Neural progenitor cell (in vitro differentiated cells): Measurements from ENCODE around the gene SLC9A3. TPM values are rescaled to one million over a fixed set of nuclear protein-coding genes. Genes with fewer than 3 reads are reported as not detected.

Experiments
- DNase-seq: peaks from one replicate; pipeline ENCODE4 v3.0.0-alpha.2; 2016; ENCODE audit warnings: low spot score
- H2AFZ ChIP-seq: fragments of 200-600 bp; sonication (generic); replicated peaks from 2 replicates; pipeline ENCODE4 v1.6.1; 2016; ENCODE audit warnings: antibody characterized with exemption
- H3F3A ChIP-seq: fragments of 200-600 bp; sonication (generic); 2 replicates; pipeline ENCODE4 v1.6.1; 2016; ENCODE audit warnings: antibody characterized with exemption, low read depth
- H3K27ac ChIP-seq: fragments of 200-600 bp; sonication (generic); 2 replicates; pipeline ENCODE4 v1.5.1; 2016; ENCODE audit warnings: mild to moderate bottlenecking
- H3K27me3 ChIP-seq: fragments of 200-600 bp; sonication (generic); 2 replicates; pipeline ENCODE4 v1.6.1; 2016; ENCODE audit warnings: mild to moderate bottlenecking, moderate library complexity
- H3K36me3 ChIP-seq: fragments of 200-600 bp; sonication (generic); 2 replicates; pipeline ENCODE4 v1.5.1; 2016
- H3K4me1 ChIP-seq: fragments of 200-600 bp; sonication (generic); 2 replicates; pipeline ENCODE4 v1.6.1; 2016; ENCODE audit warnings: mixed run types
- H3K4me2 ChIP-seq: fragments of 200-600 bp; sonication (generic); 2 replicates; pipeline ENCODE4 v1.6.1; 2016
- H3K4me3 ChIP-seq: fragments of 200-600 bp; sonication (generic); 2 replicates; pipeline ENCODE4 v1.5.1; 2016
- H3K79me2 ChIP-seq: fragments of 200-600 bp; sonication (generic); 2 replicates; pipeline ENCODE4 v1.6.1; 2016; ENCODE audit warnings: low read depth
- H3K9ac ChIP-seq: fragments of 200-600 bp; sonication (generic); 2 replicates; pipeline ENCODE4 v1.6.1; 2016
- H3K9me3 ChIP-seq: fragments of 200-600 bp; sonication (generic); 2 replicates; pipeline ENCODE4 v1.5.1; 2016; ENCODE audit warnings: low read depth
- H4K20me1 ChIP-seq: fragments of 200-600 bp; sonication (generic); 2 replicates; pipeline ENCODE4 v1.6.1; 2016; ENCODE audit warnings: low read depth
- H3K27ac Mint-ChIP-seq: 3 replicates; pipeline ENCODE4 v1.8.0; 2021; ENCODE audit warnings: mixed read lengths
- H3K27me3 Mint-ChIP-seq: 2 replicates; pipeline ENCODE4 v1.8.0; 2022; ENCODE audit warnings: low read depth, mild to moderate bottlenecking, inconsistent platforms, moderate library complexity, mixed read lengths; ENCODE audit not compliant: insufficient read depth
- H3K36me3 Mint-ChIP-seq: 3 replicates; pipeline ENCODE4 v1.8.0; 2021; ENCODE audit warnings: mixed read lengths
- H3K4me1 Mint-ChIP-seq: 3 replicates; pipeline ENCODE4 v1.8.0; 2021; ENCODE audit warnings: mixed read lengths
- H3K4me3 Mint-ChIP-seq: 3 replicates; pipeline ENCODE4 v1.8.0; 2021; ENCODE audit warnings: mild to moderate bottlenecking, moderate library complexity, mixed read lengths
- H3K9me3 Mint-ChIP-seq: 3 replicates; pipeline ENCODE4 v1.8.0; 2020; ENCODE audit warnings: mixed read lengths
- CTCF ChIP-seq: fragments of 200-600 bp; sonication (generic); IDR thresholded peaks from 2 replicates; pipeline ENCODE4 v1.5.1; 2017; ENCODE audit warnings: antibody characterized with exemption, mild to moderate bottlenecking
- EZH2 ChIP-seq: fragments of 200-600 bp; sonication (generic); IDR thresholded peaks from 2 replicates; pipeline ENCODE4 v1.6.1; 2017; ENCODE audit warnings: antibody characterized with exemption, mild to moderate bottlenecking, moderate library complexity
- EZH2phosphoT487 ChIP-seq: fragments of 200-600 bp; sonication (generic); IDR thresholded peaks from 2 replicates; pipeline ENCODE4 v1.6.1; 2017; ENCODE audit warnings: antibody characterized with exemption
- total RNA-seq: library from RNA; depleted of rRNA; stranded (reverse); fragments of >200 nt; gene quantifications from 2 replicates; pipeline ENCODE4 v1.2.3, GENCODE V29; 2015; ENCODE audit warnings: low replicate concordance

Gene SLC9A3
- total RNA-seq, 1 donor from 2014 or later, result 1.4 TPM

- Mint-ChIP-seq H3K4me3 (peak overlapping the region; percentile 75), H3K27ac (no peak overlapping the region), H3K9me3 (no peaks in the 10 kb centered on the region), H3K27me3 (peaks cover 9% of the 10 kb centered on the region), H3K36me3 (peaks cover 2% of the 10 kb centered on the region), H3K4me1 (peaks cover 15% of the 10 kb centered on the region)
- Histone ChIP-seq H2AFZ (no peak overlapping the region), H3K9ac (no peak overlapping the region), H3K79me2 (peaks cover 5% of the 10 kb centered on the region), H3F3A (peaks cover 8% of the 10 kb centered on the region), H3K27ac (no peak overlapping the region), H3K4me2 (peak overlapping the region; percentile 81), H3K4me1 (peaks cover 15% of the 10 kb centered on the region), H3K9me3 (no peaks in the 10 kb centered on the region), H3K27me3 (peaks cover 30% of the 10 kb centered on the region), H3K36me3 (no peaks in the 10 kb centered on the region), H4K20me1 (peaks cover 35% of the 10 kb centered on the region), H3K4me3 (peak overlapping the region; percentile 49)
- no peak for DNase-seq
- TF ChIP-seq CTCF, result no peak
- no peak for TF ChIP-seq EZH2phosphoT487
- TF ChIP-seq EZH2, result no peak
Observed at GRCh38 chr5:470961-471749, 53.1 kb downstream of the SLC9A3 start.

- peak overlapping the region; percentile 48 for H3K4me3 Mint-ChIP-seq
- DNase-seq, result no peak
Observed at GRCh38 chr5:469752-470483, 54.3 kb downstream of the SLC9A3 start.

GRCh38 chr5:468401-468800 lies 55.8 kb downstream of the SLC9A3 start:
- no peak overlapping the region for H3K4me3 ChIP-seq
- no peaks in the 10 kb centered on the region for H3K36me3 ChIP-seq
- H3K9ac ChIP-seq, result no peak overlapping the region
- H3K4me1 Mint-ChIP-seq, result peaks cover 13% of the 10 kb centered on the region
- H3K4me2 ChIP-seq, result no peak overlapping the region
- H4K20me1 ChIP-seq, result peaks cover 14% of the 10 kb centered on the region
- peaks cover 5% of the 10 kb centered on the region for H3K79me2 ChIP-seq
- peaks cover 6% of the 10 kb centered on the region for H3K36me3 Mint-ChIP-seq
- no peak overlapping the region for H3K27ac ChIP-seq
- H3K9me3 Mint-ChIP-seq, result no peaks in the 10 kb centered on the region
- no peaks in the 10 kb centered on the region for H3K9me3 ChIP-seq
- TF ChIP-seq CTCF (no peak), EZH2 (no peak), EZH2phosphoT487 (no peak)
- no peak overlapping the region for H3K4me3 Mint-ChIP-seq
- no peak overlapping the region for H3K27ac Mint-ChIP-seq
- H3F3A ChIP-seq, result peaks cover 8% of the 10 kb centered on the region
- H3K27me3 ChIP-seq, result peaks cover 3% of the 10 kb centered on the region
- DNase-seq, result no peak
- H3K4me1 ChIP-seq, result peaks cover 11% of the 10 kb centered on the region
- H2AFZ ChIP-seq, result no peak overlapping the region
- peaks cover 3% of the 10 kb centered on the region for H3K27me3 Mint-ChIP-seq

More at GRCh38 chr5:469752-470483, 54.3 kb downstream of the SLC9A3 start:
- Mint-ChIP-seq H3K27me3 (peaks cover 6% of the 10 kb centered on the region), H3K27ac (no peak overlapping the region), H3K4me1 (peaks cover 13% of the 10 kb centered on the region), H3K36me3 (peaks cover 2% of the 10 kb centered on the region), H3K9me3 (no peaks in the 10 kb centered on the region)
- Histone ChIP-seq H3K27ac (no peak overlapping the region), H4K20me1 (peaks cover 22% of the 10 kb centered on the region), H3K4me2 (no peak overlapping the region), H3K36me3 (no peaks in the 10 kb centered on the region), H3K27me3 (peaks cover 18% of the 10 kb centered on the region), H3K9me3 (no peaks in the 10 kb centered on the region), H3K79me2 (peaks cover 5% of the 10 kb centered on the region), H2AFZ (no peak overlapping the region), H3K4me3 (no peak overlapping the region), H3F3A (peaks cover 8% of the 10 kb centered on the region), H3K4me1 (peaks cover 15% of the 10 kb centered on the region), H3K9ac (no peak overlapping the region)
- TF ChIP-seq EZH2 (no peak), CTCF (no peak), EZH2phosphoT487 (no peak)
